Vagina (tissue), 2 donors: ENCODE results near the gene ISG20L2. TPM values are rescaled to one million over a fixed set of nuclear protein-coding genes. Genes with fewer than 3 reads are reported as not detected.

ENCODE experiments used
- DNase-seq, 2 donors: peaks; one replicate each; pipeline ENCODE4 v3.0.0-alpha.2; 2017; ENCODE audit errors: extremely low spot score in 2 of 2
- H3K27ac ChIP-seq: fragments of 200-600 bp; sonication (generic); one replicate; pipeline ENCODE4 v1.5.1; 2019
- H3K27me3 ChIP-seq: fragments of 200-600 bp; sonication (generic); one replicate; pipeline ENCODE4 v1.5.1; 2019
- H3K36me3 ChIP-seq, 2 donors: fragments of 200-600 bp; sonication (generic); one replicate each; pipeline ENCODE4 v1.5.1; 2017 to 2019
- H3K4me1 ChIP-seq: fragments of 200-600 bp; sonication (generic); one replicate; pipeline ENCODE4 v1.5.1; 2019
- H3K4me3 ChIP-seq, 2 donors: fragments of 200-600 bp; sonication (generic); 1 replicate in 1 of 2; 2 replicates in 1 of 2; pipeline ENCODE4 v1.5.1; 2016 to 2019
- H3K9me3 ChIP-seq: fragments of 200-600 bp; sonication (generic); one replicate; pipeline ENCODE4 v1.5.1; 2019
- CTCF ChIP-seq, 3 experiments: fragments of 450-650 bp in 2 of 3; fragments of 200-600 bp in 1 of 3; sonication (generic) in 1 of 3; IDR thresholded peaks; one replicate each; pipeline ENCODE4 v1.5.1; 2017 to 2019; ENCODE audit warnings: antibody characterized with exemption in 3 of 3, mild to moderate bottlenecking in 2 of 3, moderate library complexity in 2 of 3
- POLR2A ChIP-seq, 2 donors: fragments of 450-650 bp; IDR thresholded peaks; one replicate each; pipeline ENCODE4 v1.6.1; 2017; ENCODE audit warnings: antibody characterized with exemption in 2 of 2, mild to moderate bottlenecking in 2 of 2, moderate library complexity in 2 of 2
- POLR2AphosphoS5 ChIP-seq, 2 donors: sonication (generic); formaldehyde crosslinking; IDR thresholded peaks; one replicate each; pipeline ENCODE4 v1.9.0; 2017; ENCODE audit warnings: antibody characterized with exemption in 2 of 2, mild to moderate bottlenecking in 2 of 2, low read depth in 1 of 2; ENCODE audit not compliant: insufficient read depth in 1 of 2
- intact Hi-C: fragments of 100-400 bp; cut with DNase I; formaldehyde crosslinking; loops from one replicate; pipeline ENCODE4 v1.15.1; 2023
- total RNA-seq: library from RNA; depleted of rRNA; stranded (reverse); fragments of >200 nt; gene quantifications from one replicate; pipeline ENCODE4 v1.2.3, GENCODE V29; 2016

Gene ISG20L2
- total RNA-seq, 1 donor from 2014 or later = 12.8 TPM

GRCh38 chr1:156703741-156704140 is 24.8 kb downstream of the ISG20L2 start:
- no peaks in the 10 kb centered on the region for H3K9me3 ChIP-seq
- no peak for DNase-seq
- peaks cover 60% of the 10 kb centered on the region for H3K4me1 ChIP-seq
- intact Hi-C loops = loop anchor here (2.0 kb wide), 1 partner anchor 23 kb away; no protein-coding TSS in a partner anchor
- H3K27ac ChIP-seq = peak overlapping the region; percentile 95
- peak overlapping the region; percentile 11 to 51 for H3K4me3 ChIP-seq
- TF ChIP-seq CTCF (IDR thresholded peaks at IDR 0.05) (no peak), POLR2A (IDR thresholded peaks at IDR 0.05) (no peak), POLR2AphosphoS5 (IDR thresholded peaks at IDR 0.05; ENCODE audit: insufficient read depth in 1 of 2, low read depth in 1 of 2) (no peak)
- no peaks in the 10 kb centered on the region for H3K36me3 ChIP-seq
- no peaks in the 10 kb centered on the region for H3K27me3 ChIP-seq

- TF ChIP-seq CTCF (IDR thresholded peaks at IDR 0.05) = no peak
- TF ChIP-seq POLR2AphosphoS5 (IDR thresholded peaks at IDR 0.05; ENCODE audit: insufficient read depth in 1 of 2, low read depth in 1 of 2) = no peak
- TF ChIP-seq POLR2A (IDR thresholded peaks at IDR 0.05) = no peak
- peak overlapping the region in 1 of 2 donors; percentile 51 for H3K4me3 ChIP-seq
- H3K36me3 ChIP-seq = no peaks in the 10 kb centered on the region
- no peaks in the 10 kb centered on the region for H3K9me3 ChIP-seq
- DNase-seq = no peak
- intact Hi-C loops = no loop called here
- H3K27me3 ChIP-seq = no peaks in the 10 kb centered on the region
- peaks cover 56% of the 10 kb centered on the region for H3K4me1 ChIP-seq
- peak overlapping the region; percentile 95 for H3K27ac ChIP-seq
Measured at GRCh38 chr1:156703336-156703735, 25.2 kb downstream of the ISG20L2 start.

- Histone ChIP-seq H3K9me3 (no peaks in the 10 kb centered on the region), H3K27me3 (no peaks in the 10 kb centered on the region), H3K36me3 (no peaks in the 10 kb centered on the region), H3K4me3 (no peak overlapping the region), H3K27ac (peak overlapping the region; percentile 15), H3K4me1 (peaks cover 32% of the 10 kb centered on the region)
- no peak for TF ChIP-seq POLR2AphosphoS5 (IDR thresholded peaks at IDR 0.05; ENCODE audit: insufficient read depth in 1 of 2, low read depth in 1 of 2)
- TF ChIP-seq CTCF (IDR thresholded peaks at IDR 0.05) = no peak
- TF ChIP-seq POLR2A (IDR thresholded peaks at IDR 0.05) = no peak
- intact Hi-C loops = no loop called here
- DNase-seq = no peak
Measured at GRCh38 chr1:156700736-156701531, 27.6 kb downstream of the ISG20L2 start.

GRCh38 chr1:156698995-156699394 is 29.6 kb downstream of the ISG20L2 start:
- no peak overlapping the region for H3K4me3 ChIP-seq
- intact Hi-C loops = no loop called here
- no peak for DNase-seq
- no peaks in the 10 kb centered on the region for H3K27me3 ChIP-seq
- H3K27ac ChIP-seq = no peak overlapping the region
- no peak for TF ChIP-seq CTCF (IDR thresholded peaks at IDR 0.05)
- no peak for TF ChIP-seq POLR2A (IDR thresholded peaks at IDR 0.05)
- no peak for TF ChIP-seq POLR2AphosphoS5 (IDR thresholded peaks at IDR 0.05; ENCODE audit: insufficient read depth in 1 of 2, low read depth in 1 of 2)
- peaks cover 22% of the 10 kb centered on the region for H3K4me1 ChIP-seq
- no peaks in the 10 kb centered on the region for H3K9me3 ChIP-seq
- H3K36me3 ChIP-seq = no peaks in the 10 kb centered on the region

- no peak for TF ChIP-seq POLR2A (IDR thresholded peaks at IDR 0.05)
- TF ChIP-seq CTCF (IDR thresholded peaks at IDR 0.05) = no peak
- TF ChIP-seq POLR2AphosphoS5 (IDR thresholded peaks at IDR 0.05; ENCODE audit: insufficient read depth in 1 of 2, low read depth in 1 of 2) = no peak
- no peak for DNase-seq
- no peaks in the 10 kb centered on the region for H3K27me3 ChIP-seq
- H3K27ac ChIP-seq = no peak overlapping the region
- H3K4me3 ChIP-seq = no peak overlapping the region
- no peaks in the 10 kb centered on the region for H3K36me3 ChIP-seq
- peaks cover 22% of the 10 kb centered on the region for H3K4me1 ChIP-seq
- H3K9me3 ChIP-seq = no peaks in the 10 kb centered on the region
- intact Hi-C loops = no loop called here
Measured at GRCh38 chr1:156697481-156697880, 31.1 kb downstream of the ISG20L2 start.
